Endothelial cell of umbilical vein (primary cell): ENCODE data around the gene PLCB4. TPM values are rescaled to one million over a fixed set of nuclear protein-coding genes. Genes with fewer than 3 reads are reported as not detected.

Source experiments
- BruUV-seq: library from RNA; stranded (reverse); fragments of 400-500 nt; replicated peaks from 2 replicates; lab custom pipeline; 2021; lab: Mats Ljungman, UMichigan
- CTCF ChIA-PET: fragments of 300-600, 350-600 bp; sonication (Branson Sonifier 250); formaldehyde crosslinking; loops from one replicate; lab custom pipeline; 2021; ENCODE audit warnings: antibody characterized with exemption, inconsistent platforms; lab: Charles Lee
- POLR2A ChIA-PET: fragments of 300-600, 350-600 bp; sonication (Branson Sonifier 250); formaldehyde crosslinking; loops from one replicate; lab custom pipeline; 2021; ENCODE audit warnings: antibody characterized with exemption, inconsistent platforms; lab: Charles Lee
- DNase-seq: peaks from one replicate; pipeline ENCODE4 v3.0.0-alpha.2; 2011; ENCODE audit warnings: low read depth, low spot score
- FAIRE-seq: peaks from 2 replicates; lab custom pipeline; 2011; peaks lifted over from hg19 to GRCh38; lab: Jason Lieb, UNC
- H2AFZ ChIP-seq: 2 replicates; pipeline ENCODE4 v1.6.0; 2012; ENCODE audit warnings: low read depth, low read length, control low read depth, inconsistent platforms
- H3K27ac ChIP-seq: 2 replicates; pipeline ENCODE4 v1.5.1; 2011; ENCODE audit warnings: low read depth, mild to moderate bottlenecking, control low read depth, low read length, moderate library complexity; ENCODE audit not compliant: insufficient read depth
- H3K27me3 ChIP-seq, 2 experiments: 2 replicates each; pipeline versions ENCODE4 v1.6.0 to v1.6.1; 2011; ENCODE audit warnings: low read length in 2 of 2, mixed read lengths in 1 of 2; ENCODE audit not compliant: control insufficient read depth in 2 of 2, insufficient read depth in 2 of 2
- H3K36me3 ChIP-seq, 2 experiments: 2 replicates in 1 of 2; 3 replicates in 1 of 2; pipeline ENCODE4 v1.5.1; 2011; ENCODE audit warnings: low read length in 2 of 2, mild to moderate bottlenecking in 1 of 2, moderate library complexity in 1 of 2; ENCODE audit not compliant: control insufficient read depth in 2 of 2, insufficient read depth in 2 of 2; ENCODE audit errors: extremely low read depth in 1 of 2
- H3K4me1 ChIP-seq: 3 replicates; pipeline ENCODE4 v1.5.1; 2011; ENCODE audit warnings: mild to moderate bottlenecking, low read length; ENCODE audit not compliant: control insufficient read depth, insufficient read depth; ENCODE audit errors: extremely low read depth
- H3K4me2 ChIP-seq: 2 replicates; pipeline ENCODE4 v1.6.1; 2011; ENCODE audit warnings: low read length, control low read depth, mixed read lengths; ENCODE audit not compliant: insufficient read depth
- H3K4me3 ChIP-seq, 3 experiments: fragments of 200-600 bp in 1 of 3; sonication (generic), shearing (Covaris generic) in 1 of 3; replicated peaks in 1 of 3; 2 replicates each; pipeline ENCODE4 v1.5.1; 2011 to 2016; ENCODE audit warnings: control low read depth in 3 of 3, low read length in 3 of 3, mild to moderate bottlenecking in 2 of 3, inconsistent platforms in 1 of 3, low read depth in 1 of 3, moderate library complexity in 1 of 3; ENCODE audit not compliant: insufficient read depth in 1 of 3
- H3K79me2 ChIP-seq: 2 replicates; pipeline ENCODE4 v1.6.0; 2012; ENCODE audit warnings: low read length, inconsistent platforms; ENCODE audit not compliant: control insufficient read depth, insufficient read depth
- H3K9ac ChIP-seq: replicated peaks from 2 replicates; pipeline ENCODE3; 2011; ENCODE audit warnings: low read length, control low read depth; ENCODE audit not compliant: insufficient read depth; ENCODE audit errors: extremely low read depth
- H3K9me1 ChIP-seq: replicated peaks from 3 replicates; pipeline ENCODE4 v1.6.0; 2011; ENCODE audit warnings: mild to moderate bottlenecking, low read length; ENCODE audit not compliant: control insufficient read depth, insufficient read depth; ENCODE audit errors: extremely low read depth
- H3K9me3 ChIP-seq: replicated peaks from 2 replicates; pipeline ENCODE4 v1.5.1; 2012; ENCODE audit warnings: low read length, inconsistent platforms; ENCODE audit not compliant: control insufficient read depth, insufficient read depth
- H4K20me1 ChIP-seq: replicated peaks from 2 replicates; pipeline ENCODE3; 2011; ENCODE audit warnings: mild to moderate bottlenecking, low read length; ENCODE audit not compliant: control insufficient read depth, insufficient read depth; ENCODE audit errors: extremely low read depth
- EZH2 ChIP-seq: IDR thresholded peaks from 2 replicates; pipeline ENCODE4 v1.6.1; 2012; ENCODE audit warnings: borderline replicate concordance, low read depth, mild to moderate bottlenecking, moderate library complexity, low read length, inconsistent platforms; ENCODE audit not compliant: severe bottlenecking
- FOS ChIP-seq: IDR thresholded peaks from 2 replicates; pipeline ENCODE4 v1.6.1; 2011; ENCODE audit warnings: mild to moderate bottlenecking, low read length, moderate library complexity, borderline replicate concordance; ENCODE audit not compliant: insufficient read depth
- GATA2 ChIP-seq: IDR thresholded peaks from 2 replicates; pipeline ENCODE4 v1.7.0; 2011; ENCODE audit warnings: low read depth, mild to moderate bottlenecking, moderate library complexity, mixed read lengths, low read length; ENCODE audit not compliant: insufficient read length, insufficient read depth
- JUN ChIP-seq: IDR thresholded peaks from 2 replicates; pipeline ENCODE4 v1.6.1; 2011; ENCODE audit warnings: borderline replicate concordance, low read depth; ENCODE audit not compliant: insufficient read length, insufficient read depth
- MYC ChIP-seq: IDR thresholded peaks from one replicate; pipeline ENCODE4 v1.6.1; 2011; ENCODE audit warnings: mild to moderate bottlenecking, low read depth, low read length
- POLR2A ChIP-seq: IDR thresholded peaks from 2 replicates; pipeline ENCODE4 v1.6.1; 2012; ENCODE audit warnings: low read depth, mild to moderate bottlenecking, control low read depth, low read length
- POLR2AphosphoS5 ChIP-seq: IDR thresholded peaks from 2 replicates; pipeline ENCODE4 v1.6.1; 2012; ENCODE audit warnings: low read depth, mild to moderate bottlenecking, control low read depth, low read length, moderate library complexity; ENCODE audit not compliant: insufficient read depth
- dilution Hi-C: fragments of 300-500 bp; cut with MboI; formaldehyde crosslinking; loops from one replicate; pipeline ENCODE4 v1.15.0; 2019; ENCODE audit warnings: low sequenced_read_pairs; ENCODE audit not compliant: extremely low pct_ligation_motif_present
- intact Hi-C: fragments of 100-400 bp; cut with micrococcal nuclease; formaldehyde crosslinking; loops from one replicate; pipeline ENCODE4 v1.10.0; 2022
- polyA plus RNA-seq, 4 experiments: library from polyadenylated mRNA; depleted of rRNA in 3 of 4; stranded (reverse) in 3 of 4; unstranded in 1 of 4; fragments of >200 nt; gene quantifications; 2 replicates each; pipeline versions ENCODE4 v1.2.1 to v1.2.3, GENCODE V29; 2011 to 2012; ENCODE audit warnings: missing spikeins in 1 of 4
- total RNA-seq: library from RNA; stranded (reverse); gene quantifications from 2 replicates; pipeline ENCODE4 v1.2.3, GENCODE V29; 2021
- TF ChIP-seq, protein P1 (sequence below): IDR thresholded peaks from 2 replicates; pipeline ENCODE4 v1.6.1; 2011; ENCODE audit not compliant: insufficient read depth, insufficient read length
- TF ChIP-seq, protein P2 (sequence below), 2 donors: IDR thresholded peaks; 1 replicate in 1 of 2; 2 replicates in 1 of 2; pipeline ENCODE4 v1.5.1; 2011; ENCODE audit warnings: low read length in 2 of 2, mild to moderate bottlenecking in 2 of 2, moderate library complexity in 2 of 2, control low read depth in 1 of 2, inconsistent platforms in 1 of 2, low read depth in 1 of 2; ENCODE audit not compliant: insufficient read depth in 1 of 2; ENCODE audit errors: extremely low read depth in 1 of 2

The PLCB4 gene
- total and polyA plus RNA-seq, 2 donors (not counting 3 experiments of a cell fraction or from before 2014, with no cell fraction given) = 0.37 to 1.7 TPM

DNA sequence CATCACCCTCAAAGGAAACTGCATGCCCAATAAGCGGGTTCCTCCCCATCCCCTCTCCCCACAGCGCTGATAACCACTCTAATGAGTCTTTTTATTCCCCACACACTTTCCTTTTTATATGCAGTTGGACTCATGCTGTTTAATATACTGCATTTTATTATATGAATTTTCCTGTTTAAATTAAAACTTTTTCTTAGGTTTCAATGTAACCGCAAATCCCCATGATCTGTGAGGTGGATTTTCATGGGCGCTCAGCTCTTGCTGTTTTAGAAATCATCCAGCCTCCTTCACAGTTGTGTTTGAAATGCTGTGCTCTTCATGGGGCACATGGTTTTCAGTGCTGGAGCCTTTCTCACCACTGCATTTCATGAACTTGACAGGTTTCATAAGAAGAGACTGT, 280.4 kb downstream of the PLCB4 start:
- no peak for DNase-seq
- H3K27ac ChIP-seq = no peak overlapping the region
- POLR2A ChIA-PET = no interaction called here
- no peak overlapping the region for H3K9ac ChIP-seq
- no peaks in the 10 kb centered on the region for H3K79me2 ChIP-seq
- CTCF ChIA-PET = no interaction called here
- no peak for TF ChIP-seq GATA2
- TF ChIP-seq, protein P1, sequence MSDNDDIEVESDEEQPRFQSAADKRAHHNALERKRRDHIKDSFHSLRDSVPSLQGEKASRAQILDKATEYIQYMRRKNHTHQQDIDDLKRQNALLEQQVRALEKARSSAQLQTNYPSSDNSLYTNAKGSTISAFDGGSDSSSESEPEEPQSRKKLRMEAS = no peak
- TF ChIP-seq JUN = no peak
- no peak for TF ChIP-seq MYC
- no peak for TF ChIP-seq EZH2
- no peak for TF ChIP-seq FOS
- TF ChIP-seq, protein P2, sequence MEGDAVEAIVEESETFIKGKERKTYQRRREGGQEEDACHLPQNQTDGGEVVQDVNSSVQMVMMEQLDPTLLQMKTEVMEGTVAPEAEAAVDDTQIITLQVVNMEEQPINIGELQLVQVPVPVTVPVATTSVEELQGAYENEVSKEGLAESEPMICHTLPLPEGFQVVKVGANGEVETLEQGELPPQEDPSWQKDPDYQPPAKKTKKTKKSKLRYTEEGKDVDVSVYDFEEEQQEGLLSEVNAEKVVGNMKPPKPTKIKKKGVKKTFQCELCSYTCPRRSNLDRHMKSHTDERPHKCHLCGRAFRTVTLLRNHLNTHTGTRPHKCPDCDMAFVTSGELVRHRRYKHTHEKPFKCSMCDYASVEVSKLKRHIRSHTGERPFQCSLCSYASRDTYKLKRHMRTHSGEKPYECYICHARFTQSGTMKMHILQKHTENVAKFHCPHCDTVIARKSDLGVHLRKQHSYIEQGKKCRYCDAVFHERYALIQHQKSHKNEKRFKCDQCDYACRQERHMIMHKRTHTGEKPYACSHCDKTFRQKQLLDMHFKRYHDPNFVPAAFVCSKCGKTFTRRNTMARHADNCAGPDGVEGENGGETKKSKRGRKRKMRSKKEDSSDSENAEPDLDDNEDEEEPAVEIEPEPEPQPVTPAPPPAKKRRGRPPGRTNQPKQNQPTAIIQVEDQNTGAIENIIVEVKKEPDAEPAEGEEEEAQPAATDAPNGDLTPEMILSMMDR (IDR thresholded peaks at IDR 0.05; ENCODE audit: extremely low read depth in 1 of 2, insufficient read depth in 1 of 2, low read depth in 1 of 2, low read length in 2 of 2) = no peak
- no peak for TF ChIP-seq POLR2A
- TF ChIP-seq POLR2AphosphoS5 = no peak
- no peak for FAIRE-seq
- intact Hi-C loops = no loop called here
- no peaks in the 10 kb centered on the region for H3K27me3 ChIP-seq
- dilution Hi-C loops = no loop called here
- H3K4me3 ChIP-seq = no peak overlapping the region
- no peak overlapping the region for H3K4me2 ChIP-seq
- no peaks in the 10 kb centered on the region for H3K9me3 ChIP-seq
- no peak overlapping the region for H2AFZ ChIP-seq
- no TSS peak for BruUV-seq
- no peaks in the 10 kb centered on the region for H4K20me1 ChIP-seq
- no peaks in the 10 kb centered on the region for H3K9me1 ChIP-seq
- H3K4me1 ChIP-seq = peaks cover 19% of the 10 kb centered on the region
- H3K36me3 ChIP-seq = no peaks in the 10 kb centered on the region
